Esophagus squamous epithelium (tissue), 4 donors: ENCODE data around the gene MDGA2.

Experiments used
- POLR2A ChIP-seq, 4 donors: fragments of 450-650 bp; IDR thresholded peaks; one replicate each; pipeline ENCODE4 v1.6.1; 2017; ENCODE audit warnings: antibody characterized with exemption in 4 of 4, mild to moderate bottlenecking in 4 of 4, moderate library complexity in 3 of 4
- TF ChIP-seq, protein P1 (sequence below), 6 experiments: fragments of 450-650 bp in 4 of 6; fragments of 200-600 bp in 2 of 6; sonication (generic) in 2 of 6; IDR thresholded peaks; one replicate each; pipeline ENCODE4 v1.5.1; 2016 to 2019; ENCODE audit warnings: antibody characterized with exemption in 6 of 6, mild to moderate bottlenecking in 4 of 6, moderate library complexity in 4 of 6

DNA sequence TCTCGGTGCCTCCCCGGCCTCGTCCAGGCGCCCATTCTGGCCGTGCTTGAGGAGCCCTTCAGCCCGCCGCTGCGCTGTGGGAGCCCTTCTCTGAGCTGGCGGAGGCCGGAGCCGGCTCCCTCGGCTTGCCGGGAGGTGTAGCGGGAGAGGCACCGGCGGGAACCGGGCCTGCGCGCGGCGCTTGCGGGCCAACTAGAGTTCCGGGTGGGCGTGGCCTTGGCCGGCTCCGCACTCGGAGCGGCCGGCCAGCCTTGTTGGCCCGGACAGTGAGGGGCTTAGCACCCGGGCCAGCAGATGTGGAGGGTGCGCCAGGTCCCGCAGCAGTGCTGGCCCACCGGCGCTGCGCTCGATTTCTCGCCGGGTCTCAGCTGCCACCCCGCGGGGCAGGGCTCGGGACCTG lies 855.1 kb downstream of the MDGA2 start:
- TF ChIP-seq, protein P1, sequence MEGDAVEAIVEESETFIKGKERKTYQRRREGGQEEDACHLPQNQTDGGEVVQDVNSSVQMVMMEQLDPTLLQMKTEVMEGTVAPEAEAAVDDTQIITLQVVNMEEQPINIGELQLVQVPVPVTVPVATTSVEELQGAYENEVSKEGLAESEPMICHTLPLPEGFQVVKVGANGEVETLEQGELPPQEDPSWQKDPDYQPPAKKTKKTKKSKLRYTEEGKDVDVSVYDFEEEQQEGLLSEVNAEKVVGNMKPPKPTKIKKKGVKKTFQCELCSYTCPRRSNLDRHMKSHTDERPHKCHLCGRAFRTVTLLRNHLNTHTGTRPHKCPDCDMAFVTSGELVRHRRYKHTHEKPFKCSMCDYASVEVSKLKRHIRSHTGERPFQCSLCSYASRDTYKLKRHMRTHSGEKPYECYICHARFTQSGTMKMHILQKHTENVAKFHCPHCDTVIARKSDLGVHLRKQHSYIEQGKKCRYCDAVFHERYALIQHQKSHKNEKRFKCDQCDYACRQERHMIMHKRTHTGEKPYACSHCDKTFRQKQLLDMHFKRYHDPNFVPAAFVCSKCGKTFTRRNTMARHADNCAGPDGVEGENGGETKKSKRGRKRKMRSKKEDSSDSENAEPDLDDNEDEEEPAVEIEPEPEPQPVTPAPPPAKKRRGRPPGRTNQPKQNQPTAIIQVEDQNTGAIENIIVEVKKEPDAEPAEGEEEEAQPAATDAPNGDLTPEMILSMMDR (IDR thresholded peaks at IDR 0.05), result no peak
- no peak for TF ChIP-seq POLR2A (IDR thresholded peaks at IDR 0.05)
